ENCODE results near the gene ARMCX2. TPM values are rescaled to one million over a fixed set of nuclear protein-coding genes. Genes with fewer than 3 reads are reported as not detected.

The ARMCX2 gene
- total and polyA plus RNA-seq, 2 donors (not counting 1 experiment from before 2014, with no cell fraction given): 8.7 to 24.0 TPM

DNA sequence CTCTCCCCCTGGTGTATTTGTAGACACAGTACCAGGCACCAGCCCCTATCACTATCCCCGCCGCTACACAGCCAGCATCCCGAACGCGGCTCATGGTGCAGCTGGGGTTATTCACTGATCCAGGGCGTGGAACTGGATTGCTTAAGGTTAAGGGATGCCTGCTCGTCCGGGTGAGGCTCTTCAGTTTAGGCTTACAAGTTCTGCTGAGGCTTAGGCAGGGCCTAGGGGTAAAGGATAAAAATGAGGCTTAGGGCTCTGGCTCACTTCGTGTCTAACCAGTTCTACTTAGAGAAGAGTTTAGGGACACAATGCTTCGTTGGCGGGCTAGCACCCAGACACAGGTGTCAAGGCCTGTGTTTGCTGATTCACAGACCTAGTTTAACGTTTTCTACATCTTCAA is 2.2 kb downstream of the ARMCX2 start:
- H3K79me2 ChIP-seq (ENCODE audit: control insufficient read depth, insufficient read depth, low read length): no peaks in the 10 kb centered on the region
- Mint-ChIP-seq H3K4me3 (no peak overlapping the region), H3K27me3 (no peaks in the 10 kb centered on the region), H3K9me3 (ENCODE audit: insufficient read depth) (no peaks in the 10 kb centered on the region), H3K27ac (no peak overlapping the region), H3K4me1 (peaks cover 15% of the 10 kb centered on the region)
- no peaks in the 10 kb centered on the region for H3K27me3 ChIP-seq (replicated peaks in 1 of 4; ENCODE audit: control extremely low read depth in 1 of 4, control insufficient read depth in 3 of 4, insufficient read depth in 4 of 4, low read length in 3 of 4)
- no peak for TF ChIP-seq EZH2 (IDR thresholded peaks at IDR 0.05; ENCODE audit: borderline replicate concordance, insufficient read depth, low read depth, low read length, poor library complexity, severe bottlenecking)
- TF ChIP-seq, protein P1, sequence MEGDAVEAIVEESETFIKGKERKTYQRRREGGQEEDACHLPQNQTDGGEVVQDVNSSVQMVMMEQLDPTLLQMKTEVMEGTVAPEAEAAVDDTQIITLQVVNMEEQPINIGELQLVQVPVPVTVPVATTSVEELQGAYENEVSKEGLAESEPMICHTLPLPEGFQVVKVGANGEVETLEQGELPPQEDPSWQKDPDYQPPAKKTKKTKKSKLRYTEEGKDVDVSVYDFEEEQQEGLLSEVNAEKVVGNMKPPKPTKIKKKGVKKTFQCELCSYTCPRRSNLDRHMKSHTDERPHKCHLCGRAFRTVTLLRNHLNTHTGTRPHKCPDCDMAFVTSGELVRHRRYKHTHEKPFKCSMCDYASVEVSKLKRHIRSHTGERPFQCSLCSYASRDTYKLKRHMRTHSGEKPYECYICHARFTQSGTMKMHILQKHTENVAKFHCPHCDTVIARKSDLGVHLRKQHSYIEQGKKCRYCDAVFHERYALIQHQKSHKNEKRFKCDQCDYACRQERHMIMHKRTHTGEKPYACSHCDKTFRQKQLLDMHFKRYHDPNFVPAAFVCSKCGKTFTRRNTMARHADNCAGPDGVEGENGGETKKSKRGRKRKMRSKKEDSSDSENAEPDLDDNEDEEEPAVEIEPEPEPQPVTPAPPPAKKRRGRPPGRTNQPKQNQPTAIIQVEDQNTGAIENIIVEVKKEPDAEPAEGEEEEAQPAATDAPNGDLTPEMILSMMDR (IDR thresholded peaks at IDR 0.05): no peak
- H3K4me3 ChIP-seq (ENCODE audit: control extremely low read depth in 1 of 5, extremely low read depth in 1 of 5, insufficient read depth in 1 of 5, low read depth in 2 of 5, low read length in 4 of 5): no peak overlapping the region
- CTCF ChIA-PET: no interaction called here
- ATAC-seq (ENCODE audit: low read depth): no peak
- no peak overlapping the region for H3K4me2 ChIP-seq (replicated peaks; ENCODE audit: low read depth, low read length, poor library complexity, severe bottlenecking)
- intact Hi-C loops (cut with micrococcal nuclease): no loop called here
- no peaks in the 10 kb centered on the region for H4K20me1 ChIP-seq (ENCODE audit: control insufficient read depth, insufficient read depth, low read length, poor library complexity, severe bottlenecking)
- no peak overlapping the region for H2AFZ ChIP-seq (ENCODE audit: insufficient read depth, low read depth, low read length, poor library complexity, severe bottlenecking)
- H3K9ac ChIP-seq (ENCODE audit: low read length): no peak overlapping the region
- no peak overlapping the region for H3K27ac ChIP-seq (ENCODE audit: low read length in 2 of 2)
- H3K36me3 ChIP-seq (replicated peaks in 1 of 2; ENCODE audit: control extremely low read depth in 1 of 2, control insufficient read depth in 1 of 2, extremely low read depth in 1 of 2, insufficient read depth in 2 of 2, low read length in 1 of 2): no peaks in the 10 kb centered on the region
- POLR2A ChIA-PET: no interaction called here
- no peak for DNase-seq
- 100% methylated on average over 5 of the region's 12 CpGs for WGBS (ENCODE audit: insufficient coverage)
- no peaks in the 10 kb centered on the region for H3K9me3 ChIP-seq (ENCODE audit: control extremely low read depth in 1 of 3, control insufficient read depth in 2 of 3, insufficient read depth in 1 of 3, low read length in 2 of 3)
- H3K4me1 ChIP-seq (ENCODE audit: control insufficient read depth in 2 of 2, insufficient read depth in 2 of 2, low read length in 2 of 2): peaks cover 3 to 9% of the 10 kb centered on the region in 2 donors

DNA sequence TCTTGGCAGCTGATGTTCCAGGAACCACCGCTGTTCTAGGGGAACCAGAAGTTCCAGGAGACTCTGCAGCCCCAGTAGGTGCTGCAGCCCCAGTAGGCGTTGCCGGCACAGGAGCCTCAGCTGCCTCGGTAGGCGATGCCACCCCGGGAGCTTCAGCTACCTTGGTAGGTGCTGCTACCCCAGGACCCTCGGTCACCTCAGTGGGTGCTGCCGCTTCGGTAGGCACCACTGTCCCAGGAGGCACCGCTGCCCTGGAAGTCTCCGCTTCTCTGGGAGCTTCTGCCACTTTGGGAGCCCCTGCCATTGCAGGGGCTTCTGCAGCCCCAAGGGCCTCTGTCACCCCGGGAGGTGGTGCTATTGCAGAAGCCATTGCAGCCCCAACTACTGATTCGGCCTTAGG is 2.8 kb downstream of the ARMCX2 start:
- ChIA-PET CTCF (no interaction called here), POLR2A (no interaction called here)
- TF ChIP-seq, protein P1 (IDR thresholded peaks at IDR 0.05): no peak
- no peak for TF ChIP-seq EZH2 (IDR thresholded peaks at IDR 0.05; ENCODE audit: borderline replicate concordance, insufficient read depth, low read depth, low read length, poor library complexity, severe bottlenecking)
- Histone ChIP-seq H4K20me1 (ENCODE audit: control insufficient read depth, insufficient read depth, low read length, poor library complexity, severe bottlenecking) (no peaks in the 10 kb centered on the region), H2AFZ (ENCODE audit: insufficient read depth, low read depth, low read length, poor library complexity, severe bottlenecking) (no peak overlapping the region), H3K4me1 (ENCODE audit: control insufficient read depth in 2 of 2, insufficient read depth in 2 of 2, low read length in 2 of 2) (peaks cover 3 to 9% of the 10 kb centered on the region in 2 donors), H3K9me3 (ENCODE audit: control extremely low read depth in 1 of 3, control insufficient read depth in 2 of 3, insufficient read depth in 1 of 3, low read length in 2 of 3) (no peaks in the 10 kb centered on the region), H3K4me3 (ENCODE audit: control extremely low read depth in 1 of 5, extremely low read depth in 1 of 5, insufficient read depth in 1 of 5, low read depth in 2 of 5, low read length in 4 of 5) (no peak overlapping the region), H3K4me2 (replicated peaks; ENCODE audit: low read depth, low read length, poor library complexity, severe bottlenecking) (no peak overlapping the region), H3K27ac (ENCODE audit: low read length in 2 of 2) (no peak overlapping the region), H3K79me2 (ENCODE audit: control insufficient read depth, insufficient read depth, low read length) (no peaks in the 10 kb centered on the region), H3K9ac (ENCODE audit: low read length) (no peak overlapping the region), H3K27me3 (replicated peaks in 1 of 4; ENCODE audit: control extremely low read depth in 1 of 4, control insufficient read depth in 3 of 4, insufficient read depth in 4 of 4, low read length in 3 of 4) (no peaks in the 10 kb centered on the region), H3K36me3 (replicated peaks in 1 of 2; ENCODE audit: control extremely low read depth in 1 of 2, control insufficient read depth in 1 of 2, extremely low read depth in 1 of 2, insufficient read depth in 2 of 2, low read length in 1 of 2) (no peaks in the 10 kb centered on the region)
- DNase-seq: no peak
- Mint-ChIP-seq H3K4me1 (peaks cover 15% of the 10 kb centered on the region), H3K27ac (no peak overlapping the region), H3K27me3 (no peaks in the 10 kb centered on the region), H3K4me3 (no peak overlapping the region), H3K9me3 (ENCODE audit: insufficient read depth) (no peaks in the 10 kb centered on the region)
- 91% methylated on average over 11 of the region's 13 CpGs for WGBS (ENCODE audit: insufficient coverage)
- intact Hi-C loops (cut with micrococcal nuclease): no loop called here
- ATAC-seq (ENCODE audit: low read depth): no peak
